Kidney (tissue), 14 donors: ENCODE results near the gene XPO4. TPM values are rescaled to one million over a fixed set of nuclear protein-coding genes. Genes with fewer than 3 reads are reported as not detected.

Experiments
- DNase-seq, 5 donors: peaks; one replicate each; pipeline ENCODE4 v3.0.0-alpha.2; 2013 to 2020
- FAIRE-seq: peaks from 2 replicates; lab custom pipeline; 2012; peaks lifted over from hg19 to GRCh38; lab: Jason Lieb, UNC
- H3K27ac ChIP-seq, 2 donors: one replicate each; pipeline ENCODE4 v1.7.0; 2013; ENCODE audit warnings: low read depth in 2 of 2, low read length in 2 of 2, inconsistent platforms in 1 of 2
- H3K27me3 ChIP-seq: one replicate; pipeline ENCODE4 v1.7.1; 2013; ENCODE audit warnings: low read length, inconsistent platforms; ENCODE audit not compliant: control insufficient read depth, insufficient read depth
- H3K36me3 ChIP-seq, 3 donors: one replicate each; pipeline versions ENCODE4 v1.7.0 to v1.7.1; 2013; ENCODE audit warnings: low read length in 3 of 3, control low read depth in 1 of 3, inconsistent platforms in 1 of 3; ENCODE audit not compliant: insufficient read depth in 3 of 3, control insufficient read depth in 2 of 3
- H3K4me1 ChIP-seq, 3 donors: one replicate each; pipeline versions ENCODE4 v1.7.0 to v1.7.1; 2013; ENCODE audit warnings: low read length in 3 of 3, inconsistent platforms in 1 of 3, low read depth in 1 of 3; ENCODE audit not compliant: control insufficient read depth in 2 of 3, insufficient read depth in 2 of 3
- H3K4me3 ChIP-seq, 3 donors: one replicate each; pipeline versions ENCODE4 v1.7.0 to v1.8.1; 2013; ENCODE audit warnings: low read length in 3 of 3, control low read depth in 1 of 3, inconsistent platforms in 1 of 3
- H3K9ac ChIP-seq, 3 donors: one replicate each; pipeline versions ENCODE4 v1.7.0 to v1.7.1; 2013; ENCODE audit warnings: low read length in 3 of 3, control low read depth in 1 of 3, inconsistent platforms in 1 of 3
- H3K9me3 ChIP-seq, 3 donors: one replicate each; pipeline versions ENCODE4 v1.7.0 to v1.7.1; 2013; ENCODE audit warnings: low read length in 3 of 3, control low read depth in 1 of 3, inconsistent platforms in 1 of 3; ENCODE audit not compliant: control insufficient read depth in 2 of 3, insufficient read depth in 1 of 3
- CTCF ChIP-seq: IDR thresholded peaks from 3 replicates; pipeline ENCODE4 v1.5.1; 2012; ENCODE audit warnings: mild to moderate bottlenecking, moderate library complexity, borderline replicate concordance; ENCODE audit not compliant: insufficient read depth; ENCODE audit errors: extremely low read depth
- intact Hi-C: fragments of 100-400 bp; cut with DNase I; formaldehyde crosslinking; loops from one replicate; pipeline ENCODE4 v1.11.1; 2022
- polyA plus RNA-seq: library from polyadenylated mRNA; stranded (reverse); fragments of 350-450 nt; fragmentation: Illumina TruSeq; extraction: RNeasy Lipid Tissue Mini Kit (QIAGEN cat#74804); gene quantifications from one replicate; pipeline ENCODE4 v1.2.3, GENCODE V29; 2014; ENCODE audit warnings: low read depth, low replicate concordance; ENCODE audit not compliant: insufficient read depth
- total RNA-seq: library from RNA; stranded (reverse); fragmentation: NEBNext Ultra II Directional; extraction: Animal tissue kit (Norgen Biotek cat#: 25700); gene quantifications from one replicate; pipeline ENCODE4 v1.2.1, GENCODE V29; 2021
- donor health status: control.
- donor health status: control.
- donor health status: control.
- donor health status: control.
- donor health status: control.
- donor health status: DM: yes; HTN: yes; CAD: no.
- donor health status: Normal renal cell carcinoma (clear cell type).

XPO4 gene
- total and polyA plus RNA-seq, 2 donors from 2014 or later, result 3.3 to 17.4 TPM

GRCh38 chr13:20780317-20780716 is 122.2 kb downstream of the XPO4 start:
- no peaks in the 10 kb centered on the region for H3K9me3 ChIP-seq

GRCh38 chr13:20779405-20779804 is 123.1 kb downstream of the XPO4 start:
- no peak for FAIRE-seq
- no peak overlapping the region for H3K27ac ChIP-seq
- no peaks in the 10 kb centered on the region for H3K27me3 ChIP-seq
- H3K4me1 ChIP-seq, result no peaks in the 10 kb centered on the region
- no peaks in the 10 kb centered on the region for H3K9me3 ChIP-seq
- H3K36me3 ChIP-seq, result peaks cover 0 to 5% (median 0%) of the 10 kb centered on the region in 3 donors
- intact Hi-C loops, result no loop called here
- H3K9ac ChIP-seq, result no peak overlapping the region
- no peak for DNase-seq
- H3K4me3 ChIP-seq, result no peak overlapping the region
- TF ChIP-seq CTCF, result no peak

More at GRCh38 chr13:20780317-20780716, 122.2 kb downstream of the XPO4 start:
- Histone ChIP-seq H3K4me1 (no peaks in the 10 kb centered on the region), H3K36me3 (peaks cover 0 to 5% (median 0%) of the 10 kb centered on the region in 3 donors), H3K27me3 (no peaks in the 10 kb centered on the region), H3K27ac (no peak overlapping the region), H3K4me3 (no peak overlapping the region), H3K9ac (no peak overlapping the region)
- FAIRE-seq (no peak), DNase-seq (no peak)
- TF ChIP-seq CTCF, result no peak
- intact Hi-C loops, result no loop called here

GRCh38 chr13:20778311-20778710 is 124.2 kb downstream of the XPO4 start:
- no peak overlapping the region for H3K9ac ChIP-seq
- no peak overlapping the region for H3K27ac ChIP-seq
- H3K27me3 ChIP-seq, result no peaks in the 10 kb centered on the region
- intact Hi-C loops, result no loop called here
- H3K4me1 ChIP-seq, result no peaks in the 10 kb centered on the region
- peaks cover 0 to 2% (median 0%) of the 10 kb centered on the region in 3 donors for H3K36me3 ChIP-seq
- H3K9me3 ChIP-seq, result no peaks in the 10 kb centered on the region
- H3K4me3 ChIP-seq, result no peak overlapping the region
- FAIRE-seq, result no peak
- no peak for DNase-seq
- TF ChIP-seq CTCF, result no peak

- FAIRE-seq (no peak), DNase-seq (no peak)
- no peaks in the 10 kb centered on the region for H3K36me3 ChIP-seq
- no peak overlapping the region for H3K27ac ChIP-seq
- H3K27me3 ChIP-seq, result no peaks in the 10 kb centered on the region
- no peaks in the 10 kb centered on the region for H3K9me3 ChIP-seq
- no peak for TF ChIP-seq CTCF
- no peak overlapping the region for H3K4me3 ChIP-seq
- intact Hi-C loops, result no loop called here
- H3K9ac ChIP-seq, result no peak overlapping the region
- H3K4me1 ChIP-seq, result peaks cover 0 to 7% (median 5%) of the 10 kb centered on the region in 3 donors
These were observed 125.8 kb downstream of the XPO4 start for GRCh38 chr13:20776751-20777150.
